Body of pancreas (tissue), 4 donors: ENCODE measurements around the gene PPP2R5C. TPM values are rescaled to one million over a fixed set of nuclear protein-coding genes. Genes with fewer than 3 reads are reported as not detected.
A peak's percentile ranks its signal among the peaks of the same experiment; 100 is the strongest.

Source experiments
- ATAC-seq: fragments of 150-250 bp; one replicate; pipeline ENCODE4 v1.9.1; 2016
- DNase-seq, 4 donors: peaks; one replicate each; pipeline ENCODE4 v3.0.0-alpha.2; 2019
- H3K27ac ChIP-seq, 4 donors: fragments of 200-600 bp; sonication (generic); 1 replicate in 3 of 4; 2 replicates in 1 of 4; pipeline versions ENCODE4 v1.5.1 to v1.6.1; 2016 to 2019; ENCODE audit warnings: mild to moderate bottlenecking in 1 of 4, mixed read lengths in 1 of 4, moderate library complexity in 1 of 4
- H3K27me3 ChIP-seq, 2 donors: fragments of 200-600 bp; sonication (generic); one replicate each; pipeline ENCODE4 v1.6.0; 2016; ENCODE audit warnings: mild to moderate bottlenecking in 1 of 2
- H3K36me3 ChIP-seq, 2 donors: fragments of 200-600 bp; sonication (generic); replicated peaks in 1 of 2; 2 replicates each; pipeline ENCODE4 v1.5.1; 2016; ENCODE audit warnings: low read depth in 2 of 2; ENCODE audit not compliant: insufficient read depth in 1 of 2
- H3K4me1 ChIP-seq: fragments of 200-600 bp; sonication (generic); one replicate; pipeline ENCODE4 v1.6.0; 2016
- H3K4me3 ChIP-seq, 2 donors: fragments of 200-600 bp; sonication (generic); 1 replicate in 1 of 2; 2 replicates in 1 of 2; pipeline ENCODE4 v1.5.1; 2016 to 2019
- H3K9me3 ChIP-seq, 3 donors: fragments of 200-600 bp; sonication (generic); 1 replicate in 2 of 3; 2 replicates in 1 of 3; pipeline ENCODE4 v1.5.1; 2016
- CTCF ChIP-seq, 7 experiments: fragments of 450-650 bp in 4 of 7; fragments of 200-600 bp in 3 of 7; sonication (generic) in 3 of 7; IDR thresholded peaks; one replicate each; pipeline ENCODE4 v1.5.1; 2016 to 2019; ENCODE audit warnings: antibody characterized with exemption in 7 of 7
- POLR2A ChIP-seq, 3 donors: fragments of 450-650 bp; IDR thresholded peaks; one replicate each; pipeline ENCODE4 v1.6.1; 2016; ENCODE audit warnings: antibody characterized with exemption in 3 of 3, mild to moderate bottlenecking in 2 of 3
- WGBS, 2 donors: methylation state at CpG; one replicate each; pipeline ENCODE4 v1.1.5; 2017; 5-methylcytosine and 5-hydroxymethylcytosine counted together
- intact Hi-C: fragments of 100-400 bp; cut with DNase I; formaldehyde crosslinking; loops from one replicate; pipeline ENCODE4 v1.15.1; 2023
- total RNA-seq, 2 donors: library from RNA; depleted of rRNA; stranded (reverse); fragments of >200 nt; gene quantifications; one replicate each; pipeline ENCODE4 v1.1.0, GENCODE V29; 2016

The PPP2R5C gene
- total RNA-seq, 2 donors from 2014 or later, result 59.0 to 77.6 TPM

DNA sequence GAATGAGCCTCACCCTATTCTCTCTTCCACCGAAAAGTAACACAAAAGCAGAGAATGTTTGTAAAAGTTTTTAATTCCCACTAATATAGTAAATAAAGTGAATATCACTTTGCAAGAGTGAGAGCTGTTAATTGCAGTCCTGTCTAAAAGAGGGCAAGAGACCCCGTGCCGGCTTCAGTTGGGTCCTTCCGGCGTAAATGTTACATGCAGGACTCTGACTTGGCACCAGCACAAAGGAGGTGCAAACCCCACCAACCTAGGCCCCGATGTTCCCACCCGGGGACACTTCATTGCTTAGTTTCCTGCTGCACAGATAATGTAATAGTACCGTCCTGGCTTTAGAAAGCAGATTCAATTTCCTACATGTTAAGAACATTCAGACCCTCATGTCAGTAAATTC is 136.9 kb downstream of the PPP2R5C start:
- ATAC-seq (no peak), DNase-seq (no peak)
- 94% methylated on average over 8 of the region's 8 CpGs for WGBS, 2 donors
- Histone ChIP-seq H3K9me3 (no peaks in the 10 kb centered on the region), H3K4me3 (no peak overlapping the region), H3K36me3 (peaks cover 0 to 32% of the 10 kb centered on the region in 2 donors), H3K27ac (no peak overlapping the region), H3K4me1 (no peaks in the 10 kb centered on the region), H3K27me3 (no peaks in the 10 kb centered on the region)
- TF ChIP-seq CTCF (IDR thresholded peaks at IDR 0.05) (no peak), POLR2A (IDR thresholded peaks at IDR 0.05) (no peak)
- intact Hi-C loops, result no loop called here

- no peaks in the 10 kb centered on the region for H3K4me1 ChIP-seq
- no peaks in the 10 kb centered on the region for H3K9me3 ChIP-seq
- WGBS, 2 donors, result 95 to 97% methylated on average over 10 to 11 of the region's 11 CpGs
- TF ChIP-seq POLR2A (IDR thresholded peaks at IDR 0.05), result no peak
- TF ChIP-seq CTCF (IDR thresholded peaks at IDR 0.05), result no peak
- DNase-seq, result no peak
- H3K36me3 ChIP-seq, result peaks cover 0 to 34% of the 10 kb centered on the region in 2 donors
- H3K27me3 ChIP-seq, result no peaks in the 10 kb centered on the region
- no peak overlapping the region for H3K27ac ChIP-seq
- ATAC-seq, result no peak
- intact Hi-C loops, result no loop called here
- H3K4me3 ChIP-seq, result no peak overlapping the region
Observed at GRCh38 chr14:101899263-101899662, 137.8 kb downstream of the PPP2R5C start.

- Histone ChIP-seq H3K4me1 (no peaks in the 10 kb centered on the region), H3K9me3 (no peaks in the 10 kb centered on the region), H3K27me3 (no peaks in the 10 kb centered on the region), H3K27ac (no peak overlapping the region), H3K36me3 (peaks cover 0 to 39% of the 10 kb centered on the region in 2 donors), H3K4me3 (no peak overlapping the region)
- ATAC-seq (no peak), DNase-seq (no peak)
- TF ChIP-seq CTCF (IDR thresholded peaks at IDR 0.05) (no peak), POLR2A (IDR thresholded peaks at IDR 0.05) (no peak)
- intact Hi-C loops, result no loop called here
- 90 to 93% methylated on average over 10 of the region's 10 CpGs for WGBS, 2 donors
Observed at GRCh38 chr14:101900253-101900652, 138.7 kb downstream of the PPP2R5C start.

DNA sequence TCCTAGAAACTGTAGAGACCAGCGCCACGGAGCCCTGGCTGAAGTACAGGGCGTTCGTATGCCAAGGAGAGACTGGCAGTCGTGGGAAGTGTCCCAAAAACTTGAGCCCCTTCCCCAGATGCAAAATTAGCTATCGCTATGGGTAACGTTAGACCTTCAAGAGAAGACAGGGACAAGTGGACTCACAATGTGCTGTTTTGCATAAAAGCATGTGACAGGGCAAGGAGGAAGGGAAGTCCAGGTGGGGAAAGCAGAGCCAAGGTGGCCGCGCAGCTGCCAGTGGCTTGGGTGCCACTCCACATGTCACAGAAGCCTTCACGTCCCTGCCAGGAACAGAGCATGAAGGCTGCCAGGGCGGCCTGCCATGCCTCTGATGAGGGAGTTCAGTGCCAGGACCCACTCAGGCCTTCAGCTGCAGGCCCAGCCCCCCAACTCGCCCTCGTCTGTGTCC is 141.6 kb downstream of the PPP2R5C start:
- WGBS, 2 donors, result 91 to 95% methylated on average over 13 of the region's 13 CpGs
- DNase-seq, result peak in 1 of 4 donors; percentile 22
- Histone ChIP-seq H3K36me3 (peaks cover 0 to 48% of the 10 kb centered on the region in 2 donors), H3K9me3 (no peaks in the 10 kb centered on the region), H3K27ac (no peak overlapping the region), H3K27me3 (no peaks in the 10 kb centered on the region), H3K4me3 (no peak overlapping the region), H3K4me1 (no peaks in the 10 kb centered on the region)
- TF ChIP-seq POLR2A (IDR thresholded peaks at IDR 0.05), result no peak
- TF ChIP-seq CTCF (IDR thresholded peaks at IDR 0.05), result no peak
- intact Hi-C loops, result no loop called here
- no peak for ATAC-seq

DNA sequence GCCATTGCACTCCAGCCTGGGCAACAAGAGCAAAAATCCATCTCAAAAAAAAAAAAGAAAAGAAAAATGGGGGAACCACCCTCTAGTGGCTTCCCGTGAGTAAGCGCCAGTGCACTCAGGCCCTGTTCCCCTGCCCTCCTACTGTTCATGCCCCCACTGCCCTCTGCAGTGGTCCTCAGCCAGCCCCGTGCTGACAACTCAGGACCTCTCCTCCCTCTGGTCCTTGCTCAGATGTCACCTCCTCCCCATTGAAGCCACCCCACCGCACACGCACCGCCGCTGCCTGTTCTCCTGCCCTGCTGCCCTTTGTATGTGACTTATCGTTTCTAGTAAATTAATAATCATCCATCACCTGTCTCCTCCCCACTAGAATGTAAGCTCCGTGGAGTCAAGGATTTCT is 144.1 kb downstream of the PPP2R5C start:
- no peak overlapping the region for H3K27ac ChIP-seq
- DNase-seq (no peak), ATAC-seq (no peak)
- H3K36me3 ChIP-seq, result peaks cover 0 to 42% of the 10 kb centered on the region in 2 donors
- H3K4me1 ChIP-seq, result no peaks in the 10 kb centered on the region
- WGBS, 2 donors, result 77 to 80% methylated on average over 9 of the region's 9 CpGs
- H3K4me3 ChIP-seq, result no peak overlapping the region
- intact Hi-C loops, result no loop called here
- no peaks in the 10 kb centered on the region for H3K27me3 ChIP-seq
- TF ChIP-seq POLR2A (IDR thresholded peaks at IDR 0.05) (no peak), CTCF (IDR thresholded peaks at IDR 0.05) (no peak)
- no peaks in the 10 kb centered on the region for H3K9me3 ChIP-seq
